Measurements from ENCODE around the gene TTLL7.

TTLL7 gene

GRCh38 chr1:84000196-84000885 lies 1.4 kb upstream of the TTLL7 start:
- no peak overlapping the region for H2BK12ac ChIP-seq (ENCODE audit: low read length)
- H3K4me3 ChIP-seq (ENCODE audit: low read depth, low read length), result no peak overlapping the region
- no peak overlapping the region for H3K14ac ChIP-seq (ENCODE audit: low read length)
- peaks cover 9% of the 10 kb centered on the region for H3K27me3 ChIP-seq (ENCODE audit: insufficient read depth, low read length)
- no peak overlapping the region for H4K12ac ChIP-seq (ENCODE audit: low read depth, low read length)
- H3K27ac ChIP-seq (ENCODE audit: low read depth, low read length), result no peak overlapping the region
- no peak overlapping the region for H4K91ac ChIP-seq (ENCODE audit: low read depth, low read length)
- H3K23ac ChIP-seq (ENCODE audit: low read length), result no peak overlapping the region
- H3K4ac ChIP-seq (ENCODE audit: low read depth, low read length), result no peak overlapping the region
- no CpG with 5 or more reads among the region's 8 CpGs for WGBS (ENCODE audit: extremely low coverage, insufficient coverage, insufficient read length)
- H3K79me1 ChIP-seq (ENCODE audit: low read length), result peaks cover 5% of the 10 kb centered on the region
- no peak overlapping the region for H3K4me2 ChIP-seq (ENCODE audit: low read length)
- no peak for DNase-seq
- H2AFZ ChIP-seq (ENCODE audit: insufficient read depth, low read length, poor library complexity), result no peak overlapping the region
- peaks cover 4% of the 10 kb centered on the region for H3K79me2 ChIP-seq (ENCODE audit: control insufficient read depth, insufficient read depth, low read length, poor library complexity)
- no peak overlapping the region for H2BK120ac ChIP-seq (ENCODE audit: insufficient read depth, low read length, poor library complexity)
- H2AK5ac ChIP-seq (ENCODE audit: low read length), result no peak overlapping the region
- no peak overlapping the region for H3K18ac ChIP-seq (ENCODE audit: low read length)
- no peak overlapping the region for H4K8ac ChIP-seq (ENCODE audit: low read depth, low read length)
- no peak overlapping the region for H3K9ac ChIP-seq (ENCODE audit: low read length)
- peaks cover 1 to 2% of the 10 kb centered on the region in 2 experiments for H3K4me1 ChIP-seq (ENCODE audit: control insufficient read depth in 1 of 2, insufficient read depth in 2 of 2, low read length in 2 of 2)
- H2BK5ac ChIP-seq (ENCODE audit: low read depth, low read length, poor library complexity), result no peak overlapping the region
- H3K9me3 ChIP-seq (ENCODE audit: insufficient read depth, low read depth, low read length), result no peaks in the 10 kb centered on the region
- H3K36me3 ChIP-seq (ENCODE audit: control insufficient read depth in 1 of 2, insufficient read depth in 2 of 2, low read length in 2 of 2), result no peaks in the 10 kb centered on the region

- DNase-seq, result peak; percentile 13 to 29
- H4K12ac ChIP-seq (ENCODE audit: low read depth, low read length), result peak overlapping the region; percentile 100
- H2AFZ ChIP-seq (ENCODE audit: insufficient read depth, low read length, poor library complexity), result peak overlapping the region; percentile 97
- peaks cover 4% of the 10 kb centered on the region for H3K79me2 ChIP-seq (ENCODE audit: control insufficient read depth, insufficient read depth, low read length, poor library complexity)
- peak overlapping the region; percentile 100 for H3K18ac ChIP-seq (ENCODE audit: low read length)
- no peak overlapping the region for H3K23ac ChIP-seq (ENCODE audit: low read length)
- H3K36me3 ChIP-seq (ENCODE audit: control insufficient read depth in 1 of 2, insufficient read depth in 2 of 2, low read length in 2 of 2), result no peaks in the 10 kb centered on the region
- H3K9ac ChIP-seq (ENCODE audit: low read length), result peak overlapping the region; percentile 92
- peaks cover 9% of the 10 kb centered on the region for H3K27me3 ChIP-seq (ENCODE audit: insufficient read depth, low read length)
- peak overlapping the region; percentile 95 for H3K4ac ChIP-seq (ENCODE audit: low read depth, low read length)
- peak overlapping the region; percentile 98 for H2BK5ac ChIP-seq (ENCODE audit: low read depth, low read length, poor library complexity)
- peaks cover 5% of the 10 kb centered on the region for H3K79me1 ChIP-seq (ENCODE audit: low read length)
- H3K4me1 ChIP-seq (ENCODE audit: control insufficient read depth in 1 of 2, insufficient read depth in 2 of 2, low read length in 2 of 2), result peaks cover 1 to 2% of the 10 kb centered on the region in 2 experiments
- H4K8ac ChIP-seq (ENCODE audit: low read depth, low read length), result peak overlapping the region; percentile 99
- WGBS (ENCODE audit: extremely low coverage, insufficient coverage, insufficient read length), result no CpG with 5 or more reads among the region's 26 CpGs
- H3K4me2 ChIP-seq (ENCODE audit: low read length), result peak overlapping the region; percentile 84
- H2BK120ac ChIP-seq (ENCODE audit: insufficient read depth, low read length, poor library complexity), result peak overlapping the region; percentile 100
- peak overlapping the region; percentile 99 for H4K91ac ChIP-seq (ENCODE audit: low read depth, low read length)
- no peak overlapping the region for H2AK5ac ChIP-seq (ENCODE audit: low read length)
- H3K9me3 ChIP-seq (ENCODE audit: insufficient read depth, low read depth, low read length), result no peaks in the 10 kb centered on the region
- H3K27ac ChIP-seq (ENCODE audit: low read depth, low read length), result no peak overlapping the region
- H3K14ac ChIP-seq (ENCODE audit: low read length), result peak overlapping the region; percentile 100
- H2BK12ac ChIP-seq (ENCODE audit: low read length), result peak overlapping the region; percentile 100
- H3K4me3 ChIP-seq (ENCODE audit: low read depth, low read length), result peak overlapping the region; percentile 93
Measured at GRCh38 chr1:83999316-83999819, 436 bp upstream of the TTLL7 start.

- Histone ChIP-seq H3K79me1 (ENCODE audit: low read length) (peaks cover 5% of the 10 kb centered on the region), H3K27me3 (ENCODE audit: insufficient read depth, low read length) (peaks cover 9% of the 10 kb centered on the region), H3K4me1 (ENCODE audit: control insufficient read depth in 1 of 2, insufficient read depth in 2 of 2, low read length in 2 of 2) (peaks cover 1 to 2% of the 10 kb centered on the region in 2 experiments), H4K91ac (ENCODE audit: low read depth, low read length) (no peak overlapping the region), H2AFZ (ENCODE audit: insufficient read depth, low read length, poor library complexity) (no peak overlapping the region), H3K4ac (ENCODE audit: low read depth, low read length) (no peak overlapping the region), H2BK5ac (ENCODE audit: low read depth, low read length, poor library complexity) (no peak overlapping the region), H3K9me3 (ENCODE audit: insufficient read depth, low read depth, low read length) (no peaks in the 10 kb centered on the region), H3K4me2 (ENCODE audit: low read length) (peak overlapping the region; percentile 84), H3K4me3 (ENCODE audit: low read depth, low read length) (peak overlapping the region; percentile 93), H2AK5ac (ENCODE audit: low read length) (no peak overlapping the region), H3K36me3 (ENCODE audit: control insufficient read depth in 1 of 2, insufficient read depth in 2 of 2, low read length in 2 of 2) (no peaks in the 10 kb centered on the region), H3K23ac (ENCODE audit: low read length) (no peak overlapping the region), H2BK120ac (ENCODE audit: insufficient read depth, low read length, poor library complexity) (no peak overlapping the region), H3K9ac (ENCODE audit: low read length) (peak overlapping the region; percentile 32), H4K8ac (ENCODE audit: low read depth, low read length) (no peak overlapping the region), H3K79me2 (ENCODE audit: control insufficient read depth, insufficient read depth, low read length, poor library complexity) (peaks cover 4% of the 10 kb centered on the region), H3K27ac (ENCODE audit: low read depth, low read length) (no peak overlapping the region), H3K18ac (ENCODE audit: low read length) (no peak overlapping the region), H3K14ac (ENCODE audit: low read length) (no peak overlapping the region), H2BK12ac (ENCODE audit: low read length) (no peak overlapping the region), H4K12ac (ENCODE audit: low read depth, low read length) (no peak overlapping the region)
- DNase-seq, result peak; percentile 48 to 51
- no CpG with 5 or more reads among the region's 4 CpGs for WGBS (ENCODE audit: extremely low coverage, insufficient coverage, insufficient read length)
Measured at GRCh38 chr1:83998205-83998497, 781 bp downstream of the TTLL7 start.

- no peak overlapping the region for H2BK12ac ChIP-seq (ENCODE audit: low read length)
- no peak overlapping the region for H3K9ac ChIP-seq (ENCODE audit: low read length)
- H3K36me3 ChIP-seq (ENCODE audit: control insufficient read depth in 1 of 2, insufficient read depth in 2 of 2, low read length in 2 of 2), result no peaks in the 10 kb centered on the region
- H2BK120ac ChIP-seq (ENCODE audit: insufficient read depth, low read length, poor library complexity), result no peak overlapping the region
- H3K14ac ChIP-seq (ENCODE audit: low read length), result no peak overlapping the region
- no peak overlapping the region for H4K91ac ChIP-seq (ENCODE audit: low read depth, low read length)
- no CpG with 5 or more reads among the region's 3 CpGs for WGBS (ENCODE audit: extremely low coverage, insufficient coverage, insufficient read length)
- no peak overlapping the region for H3K4me2 ChIP-seq (ENCODE audit: low read length)
- H3K4me3 ChIP-seq (ENCODE audit: low read depth, low read length), result no peak overlapping the region
- no peaks in the 10 kb centered on the region for H3K9me3 ChIP-seq (ENCODE audit: insufficient read depth, low read depth, low read length)
- no peak overlapping the region for H4K12ac ChIP-seq (ENCODE audit: low read depth, low read length)
- no peak overlapping the region for H3K23ac ChIP-seq (ENCODE audit: low read length)
- H2BK5ac ChIP-seq (ENCODE audit: low read depth, low read length, poor library complexity), result no peak overlapping the region
- no peak overlapping the region for H2AFZ ChIP-seq (ENCODE audit: insufficient read depth, low read length, poor library complexity)
- peaks cover 4% of the 10 kb centered on the region for H3K79me2 ChIP-seq (ENCODE audit: control insufficient read depth, insufficient read depth, low read length, poor library complexity)
- no peak for DNase-seq
- peaks cover 5% of the 10 kb centered on the region for H3K79me1 ChIP-seq (ENCODE audit: low read length)
- H3K4ac ChIP-seq (ENCODE audit: low read depth, low read length), result no peak overlapping the region
- H4K8ac ChIP-seq (ENCODE audit: low read depth, low read length), result no peak overlapping the region
- peaks cover 9% of the 10 kb centered on the region for H3K27me3 ChIP-seq (ENCODE audit: insufficient read depth, low read length)
- H2AK5ac ChIP-seq (ENCODE audit: low read length), result no peak overlapping the region
- H3K4me1 ChIP-seq (ENCODE audit: control insufficient read depth in 1 of 2, insufficient read depth in 2 of 2, low read length in 2 of 2), result peaks cover 1 to 2% of the 10 kb centered on the region in 2 experiments
- no peak overlapping the region for H3K18ac ChIP-seq (ENCODE audit: low read length)
- H3K27ac ChIP-seq (ENCODE audit: low read depth, low read length), result no peak overlapping the region
Measured at GRCh38 chr1:83997631-83998030, 1.3 kb downstream of the TTLL7 start.
